Activated CD8-positive, alpha-beta T cell treated with anti-CD3 and anti-CD28 coated beads, Interleukin-2, amount 10 ng/mL, durations not matched to agents 7 days and 5 days (primary cell): ENCODE data around the gene JUND. TPM values are rescaled to one million over a fixed set of nuclear protein-coding genes. Genes with fewer than 3 reads are reported as not detected.
A peak's percentile ranks its signal among the peaks of the same experiment; 100 is the strongest.

Experiments used
- ATAC-seq: fragments of 150-1000 bp; cut with Tn5 transposase; one replicate; pipeline ENCODE4 v1.10.0; 2021; ENCODE audit warnings: moderate library complexity
- CTCF ChIA-PET: fragments of 350-600 bp; sonication (Branson Sonifier 250); formaldehyde crosslinking; loops from one replicate; lab custom pipeline; 2021; ENCODE audit warnings: antibody characterized with exemption; lab: Charles Lee
- POLR2A ChIA-PET: fragments of 350-600 bp; sonication (Branson Sonifier 250); formaldehyde crosslinking; loops from one replicate; lab custom pipeline; 2021; ENCODE audit warnings: antibody characterized with exemption; lab: Charles Lee
- DNase-seq: peaks from one replicate; pipeline ENCODE4 v3.0.0-alpha.2; 2020
- H3K27ac Mint-ChIP-seq: one replicate; pipeline ENCODE4 v1.8.0; 2021; ENCODE audit warnings: mild to moderate bottlenecking, mixed read lengths
- H3K27me3 Mint-ChIP-seq: one replicate; pipeline ENCODE4 v1.8.0; 2021; ENCODE audit warnings: low read depth, mixed read lengths
- H3K36me3 Mint-ChIP-seq: one replicate; pipeline ENCODE4 v1.8.0; 2021; ENCODE audit warnings: low read depth, mixed read lengths
- H3K4me1 Mint-ChIP-seq: one replicate; pipeline ENCODE4 v1.8.0; 2021; ENCODE audit warnings: low read depth, mixed read lengths
- H3K4me3 Mint-ChIP-seq: one replicate; pipeline ENCODE4 v1.8.0; 2021; ENCODE audit warnings: mild to moderate bottlenecking, mixed read lengths
- H3K9me3 Mint-ChIP-seq: one replicate; pipeline ENCODE4 v1.8.0; 2022; ENCODE audit warnings: mixed read lengths; ENCODE audit not compliant: insufficient read depth
- total RNA-seq, 2 experiments: library from RNA; stranded (reverse); gene quantifications; one replicate each; pipeline ENCODE4 v1.2.3, GENCODE V29; 2021

JUND gene
- total RNA-seq, 2 experiments from 2014 or later = 462 to 469 TPM

DNA sequence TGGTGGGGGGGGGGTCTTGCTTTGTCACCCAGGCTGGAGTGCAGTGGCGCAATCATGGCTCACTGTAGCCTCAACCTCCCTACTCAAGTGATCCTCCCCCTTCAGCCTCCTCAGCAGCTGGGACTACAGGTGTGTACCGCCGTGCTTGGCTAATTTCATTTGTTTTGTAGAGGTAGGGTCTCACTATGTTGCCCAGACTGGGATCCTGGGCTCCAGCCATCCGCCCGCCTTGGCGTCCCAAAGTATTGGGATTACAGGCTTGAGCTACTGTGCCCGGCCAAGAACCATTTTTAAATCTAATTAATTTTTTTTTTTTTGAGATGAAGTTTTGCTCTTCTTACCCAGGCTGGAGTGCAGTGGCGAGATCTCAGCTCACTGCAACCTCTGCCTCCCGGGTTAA lies 18.2 kb upstream of the JUND start:
- POLR2A ChIA-PET = interaction anchor here (0.6 to 10.5 kb wide), 2 partner anchors 15 to 20 kb away, joined by 3 to 513 read pairs; partner anchors contain the start of gene JUND

DNA sequence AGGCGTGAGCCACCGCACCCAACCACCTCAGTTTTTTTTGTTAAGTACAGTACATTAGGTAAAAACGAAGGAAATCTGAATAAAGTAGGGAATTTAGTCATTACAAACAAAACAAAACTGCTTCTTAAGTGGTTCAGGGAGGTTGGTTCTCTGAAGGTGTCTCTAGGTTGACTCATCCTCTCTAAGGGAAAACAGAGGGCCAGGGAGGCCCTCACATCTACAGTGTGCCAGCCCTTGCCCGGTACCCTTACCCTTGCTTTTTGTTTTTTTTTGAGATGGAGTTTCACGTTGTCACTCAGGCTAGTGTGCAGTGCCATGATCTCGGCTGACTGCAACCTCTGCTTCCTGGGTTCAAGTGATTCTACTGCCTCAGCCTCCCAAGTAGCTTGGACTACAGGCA lies 17.2 kb upstream of the JUND start:
- no peak for DNase-seq
- ChIA-PET POLR2A (interaction anchor here (10.5 kb wide), 1 partner anchor 19 kb away, joined by 513 read pairs; the partner anchor contains the start of gene JUND), CTCF (interaction anchor here (1.9 to 7.6 kb wide), 2 partner anchors 17 to 18 kb away, joined by 6 to 255 read pairs; partner anchors contain the start of gene JUND)
- ATAC-seq = no peak
- peaks cover 28% of the 10 kb centered on the region for H3K36me3 Mint-ChIP-seq
- H3K27ac Mint-ChIP-seq = peak overlapping the region; percentile 57
- no peaks in the 10 kb centered on the region for H3K27me3 Mint-ChIP-seq
- no peaks in the 10 kb centered on the region for H3K9me3 Mint-ChIP-seq
- peaks cover 54% of the 10 kb centered on the region for H3K4me1 Mint-ChIP-seq
- H3K4me3 Mint-ChIP-seq = no peak overlapping the region

More for the DNA sequence above, 18.2 kb upstream of the JUND start:
- H3K27ac Mint-ChIP-seq = no peak overlapping the region
- H3K27me3 Mint-ChIP-seq = no peaks in the 10 kb centered on the region
- H3K9me3 Mint-ChIP-seq = no peaks in the 10 kb centered on the region
- no peak for ATAC-seq
- peaks cover 45% of the 10 kb centered on the region for H3K4me1 Mint-ChIP-seq
- H3K36me3 Mint-ChIP-seq = peaks cover 35% of the 10 kb centered on the region
- H3K4me3 Mint-ChIP-seq = no peak overlapping the region
- DNase-seq = no peak
- CTCF ChIA-PET = interaction anchor here (1.3 to 7.6 kb wide), 2 partner anchors 19 to 23 kb away, joined by 4 to 255 read pairs; partner anchors contain the start of genes JUND and LSM4

- no peak for DNase-seq
- Mint-ChIP-seq H3K9me3 (no peaks in the 10 kb centered on the region), H3K4me3 (no peak overlapping the region), H3K36me3 (peaks cover 27% of the 10 kb centered on the region), H3K4me1 (peaks cover 54% of the 10 kb centered on the region), H3K27ac (peak overlapping the region; percentile 65), H3K27me3 (no peaks in the 10 kb centered on the region)
- no peak for ATAC-seq
- CTCF ChIA-PET = interaction anchor here (1.9 to 2.7 kb wide), 2 partner anchors 16 to 18 kb away, joined by 6 to 17 read pairs; partner anchors contain the start of gene JUND
- POLR2A ChIA-PET = interaction anchor here (1.0 to 10.5 kb wide), 2 partner anchors 18 to 25 kb away, joined by 6 to 513 read pairs; partner anchors contain the start of genes JUND and LSM4
Measured at GRCh38 chr19:18297308-18297707, 15.9 kb upstream of the JUND start.

GRCh38 chr19:18295034-18295451 lies 13.6 kb upstream of the JUND start:
- ChIA-PET CTCF (no interaction called here), POLR2A (interaction anchor here (6.6 to 6.9 kb wide), 2 partner anchors 8 to 15 kb away, joined by 157 to 520 read pairs; partner anchors contain the start of gene JUND)
- Mint-ChIP-seq H3K27me3 (no peaks in the 10 kb centered on the region), H3K36me3 (peaks cover 29% of the 10 kb centered on the region), H3K9me3 (no peaks in the 10 kb centered on the region), H3K27ac (peak overlapping the region; percentile 93), H3K4me3 (no peak overlapping the region), H3K4me1 (peaks cover 60% of the 10 kb centered on the region)
- no peak for ATAC-seq
- no peak for DNase-seq

GRCh38 chr19:18294467-18294864 lies 13.0 kb upstream of the JUND start:
- CTCF ChIA-PET = interaction anchor here (6.6 kb wide), 1 partner anchor 15 kb away, joined by 159 read pairs; the partner anchor contains the start of gene JUND
- ATAC-seq = peak; percentile 54

GRCh38 chr19:18293642-18294466 lies 12.4 kb upstream of the JUND start:
- H3K4me1 Mint-ChIP-seq = peaks cover 67% of the 10 kb centered on the region
- ChIA-PET CTCF (interaction anchor here (1.1 to 6.6 kb wide), 8 partner anchors 9 to 35 kb away, joined by 3 to 159 read pairs (median 6); partner anchors contain the start of genes JUND and LSM4), POLR2A (interaction anchor here (0.7 to 6.9 kb wide), 6 partner anchors 10 to 172 kb away, joined by 3 to 520 read pairs (median 37); partner anchors contain the start of genes JUND and LSM4)
- no peak for DNase-seq
- H3K9me3 Mint-ChIP-seq = no peaks in the 10 kb centered on the region
- H3K4me3 Mint-ChIP-seq = peak overlapping the region; percentile 89
- peak overlapping the region; percentile 93 for H3K27ac Mint-ChIP-seq
- H3K27me3 Mint-ChIP-seq = no peaks in the 10 kb centered on the region
- peaks cover 30% of the 10 kb centered on the region for H3K36me3 Mint-ChIP-seq
- ATAC-seq = no peak

More at GRCh38 chr19:18294467-18294864, 13.0 kb upstream of the JUND start:
- Mint-ChIP-seq H3K27me3 (no peaks in the 10 kb centered on the region), H3K4me3 (peak overlapping the region; percentile 89), H3K36me3 (peaks cover 30% of the 10 kb centered on the region), H3K27ac (peak overlapping the region; percentile 93), H3K9me3 (no peaks in the 10 kb centered on the region), H3K4me1 (peaks cover 66% of the 10 kb centered on the region)
- POLR2A ChIA-PET = interaction anchor here (6.6 to 6.9 kb wide), 2 partner anchors 9 to 14 kb away, joined by 157 to 520 read pairs; partner anchors contain the start of gene JUND
- peak; percentile 96 for DNase-seq

DNA sequence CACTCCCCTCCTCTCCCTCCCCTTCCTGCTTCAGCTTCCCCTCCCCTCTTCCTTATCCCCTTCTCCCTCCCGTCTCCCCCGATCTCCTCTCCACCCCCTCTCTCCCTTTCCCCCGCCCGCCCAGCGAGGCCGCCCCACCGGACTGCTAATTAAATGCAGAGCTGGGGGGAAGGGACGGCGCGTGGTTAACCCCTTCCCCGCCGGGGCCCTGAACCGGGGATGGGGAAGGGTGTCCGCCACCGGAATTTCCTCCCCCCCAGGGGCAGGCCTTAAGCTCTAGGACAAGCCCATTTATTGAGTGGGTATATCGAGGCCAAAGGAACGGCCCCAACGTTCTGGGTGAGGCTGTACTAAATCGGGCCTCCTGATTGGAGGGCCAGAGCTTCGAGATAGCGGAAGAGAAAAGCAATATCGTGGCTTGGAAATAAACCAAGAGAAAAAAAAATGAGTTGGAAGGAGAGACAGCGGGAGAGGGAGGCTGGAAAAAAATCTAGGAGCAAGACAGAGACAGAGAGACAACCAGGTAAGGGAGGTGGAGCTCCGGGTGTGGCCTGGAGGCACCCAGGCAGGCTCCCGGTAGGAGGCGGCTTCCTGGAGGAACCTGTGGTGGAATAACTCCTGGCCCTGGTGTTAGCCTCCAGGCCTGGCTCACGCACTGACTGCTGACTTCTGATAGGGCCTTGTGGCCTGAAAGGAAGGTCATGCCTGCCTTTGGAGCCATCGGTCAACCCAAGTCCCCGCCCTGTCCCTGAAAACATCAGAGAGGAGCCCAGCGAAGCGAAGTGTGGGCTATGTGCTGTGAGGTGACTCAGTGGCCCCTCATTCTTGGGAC lies 11.6 kb upstream of the JUND start:
- ChIA-PET CTCF (interaction anchor here (1.0 to 6.6 kb wide), 10 partner anchors 8 to 36 kb away, joined by 3 to 159 read pairs (median 4); partner anchors contain the start of genes JUND and LSM4), POLR2A (interaction anchor here (0.7 to 6.9 kb wide), 12 partner anchors 10 to 171 kb away, joined by 3 to 520 read pairs (median 6); partner anchors contain the start of genes IQCN, JUND and LSM4)
- no peaks in the 10 kb centered on the region for H3K9me3 Mint-ChIP-seq
- no peaks in the 10 kb centered on the region for H3K27me3 Mint-ChIP-seq
- peak; percentile 74 for DNase-seq
- H3K4me3 Mint-ChIP-seq = peak overlapping the region; percentile 89
- H3K27ac Mint-ChIP-seq = peak overlapping the region; percentile 93
- H3K36me3 Mint-ChIP-seq = peaks cover 30% of the 10 kb centered on the region
- ATAC-seq = peak; percentile 1
- H3K4me1 Mint-ChIP-seq = peaks cover 69% of the 10 kb centered on the region

GRCh38 chr19:18292462-18292809 lies 11.0 kb upstream of the JUND start:
- Mint-ChIP-seq H3K27me3 (no peaks in the 10 kb centered on the region), H3K4me3 (peak overlapping the region; percentile 89), H3K9me3 (no peaks in the 10 kb centered on the region), H3K27ac (peak overlapping the region; percentile 93), H3K36me3 (peaks cover 27% of the 10 kb centered on the region), H3K4me1 (peaks cover 70% of the 10 kb centered on the region)
- DNase-seq (peak; percentile 59), ATAC-seq (no peak)
- ChIA-PET CTCF (interaction anchor here (1.0 to 6.6 kb wide), 8 partner anchors 7 to 36 kb away, joined by 3 to 159 read pairs (median 6); partner anchors contain the start of genes JUND and LSM4), POLR2A (interaction anchor here (0.9 to 6.9 kb wide), 11 partner anchors 11 to 124 kb away, joined by 3 to 520 read pairs (median 7); partner anchors contain the start of genes IQCN, JUND and LSM4)

GRCh38 chr19:18291590-18292461 lies 10.4 kb upstream of the JUND start:
- ChIA-PET CTCF (interaction anchor here (0.6 to 6.6 kb wide), 5 partner anchors 12 to 30 kb away, joined by 3 to 159 read pairs (median 32); partner anchors contain the start of genes JUND and LSM4), POLR2A (interaction anchor here (0.9 to 6.9 kb wide), 11 partner anchors 11 to 125 kb away, joined by 3 to 520 read pairs (median 7); partner anchors contain the start of genes IQCN, JUND and LSM4)
- no peaks in the 10 kb centered on the region for H3K27me3 Mint-ChIP-seq
- peak overlapping the region; percentile 89 for H3K4me3 Mint-ChIP-seq
- DNase-seq = peak; percentile 93
- H3K9me3 Mint-ChIP-seq = no peaks in the 10 kb centered on the region
- H3K36me3 Mint-ChIP-seq = peaks cover 23% of the 10 kb centered on the region
- ATAC-seq = peak; percentile 41
- H3K27ac Mint-ChIP-seq = peak overlapping the region; percentile 93
- H3K4me1 Mint-ChIP-seq = peaks cover 72% of the 10 kb centered on the region
